Measurements from ENCODE around the gene SPSB2. TPM values are rescaled to one million over a fixed set of nuclear protein-coding genes. Genes with fewer than 3 reads are reported as not detected.

Gene SPSB2
- total and polyA plus RNA-seq, 12 donors, result 2.5 to 24.5 (median 16.0) TPM

DNA sequence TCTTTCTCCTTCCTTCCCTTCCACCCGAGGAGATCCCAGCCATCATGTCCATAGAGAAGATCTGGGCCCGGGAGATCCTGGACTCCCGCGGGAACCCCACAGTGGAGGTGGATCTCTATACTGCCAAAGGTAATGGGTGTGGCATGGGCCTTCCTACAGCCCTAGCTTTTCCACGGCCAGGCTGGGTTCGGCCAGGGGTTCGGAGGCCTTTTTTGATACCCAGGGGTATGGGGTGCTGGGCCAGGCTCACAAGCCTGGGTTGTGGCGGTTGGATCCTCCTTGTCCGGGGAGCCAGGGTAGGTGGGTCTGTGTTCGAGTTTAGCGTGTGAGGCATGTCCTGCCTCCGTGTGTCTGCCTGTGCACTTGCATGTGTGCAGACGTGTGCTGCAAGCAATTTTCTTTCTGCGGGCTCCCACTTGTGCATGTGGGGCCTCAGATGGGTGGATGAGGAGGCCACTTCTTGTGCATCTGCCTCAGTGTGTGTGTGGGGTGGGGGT is 42.7 kb upstream of the SPSB2 start:
- intact Hi-C loops (cut with DNase I), result no loop called here
- Histone ChIP-seq H3K9me3 (replicated peaks in 1 of 3) (no peaks in the 10 kb centered on the region), H3K36me3 (replicated peaks in 1 of 2) (peaks cover 0 to 5% of the 10 kb centered on the region in 2 donors), H3K27ac (no peak overlapping the region), H3K27me3 (no peaks in the 10 kb centered on the region), H3K4me3 (no peak overlapping the region), H3K4me1 (replicated peaks in 1 of 2) (peaks cover 6 to 12% of the 10 kb centered on the region in 2 donors)
- WGBS, 4 donors, result 81 to 86% (median 82%) methylated on average over 11 to 14 of the region's 14 CpGs
- DNase-seq, result no peak
- TF ChIP-seq, protein P1, sequence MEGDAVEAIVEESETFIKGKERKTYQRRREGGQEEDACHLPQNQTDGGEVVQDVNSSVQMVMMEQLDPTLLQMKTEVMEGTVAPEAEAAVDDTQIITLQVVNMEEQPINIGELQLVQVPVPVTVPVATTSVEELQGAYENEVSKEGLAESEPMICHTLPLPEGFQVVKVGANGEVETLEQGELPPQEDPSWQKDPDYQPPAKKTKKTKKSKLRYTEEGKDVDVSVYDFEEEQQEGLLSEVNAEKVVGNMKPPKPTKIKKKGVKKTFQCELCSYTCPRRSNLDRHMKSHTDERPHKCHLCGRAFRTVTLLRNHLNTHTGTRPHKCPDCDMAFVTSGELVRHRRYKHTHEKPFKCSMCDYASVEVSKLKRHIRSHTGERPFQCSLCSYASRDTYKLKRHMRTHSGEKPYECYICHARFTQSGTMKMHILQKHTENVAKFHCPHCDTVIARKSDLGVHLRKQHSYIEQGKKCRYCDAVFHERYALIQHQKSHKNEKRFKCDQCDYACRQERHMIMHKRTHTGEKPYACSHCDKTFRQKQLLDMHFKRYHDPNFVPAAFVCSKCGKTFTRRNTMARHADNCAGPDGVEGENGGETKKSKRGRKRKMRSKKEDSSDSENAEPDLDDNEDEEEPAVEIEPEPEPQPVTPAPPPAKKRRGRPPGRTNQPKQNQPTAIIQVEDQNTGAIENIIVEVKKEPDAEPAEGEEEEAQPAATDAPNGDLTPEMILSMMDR (IDR thresholded peaks at IDR 0.05), result no peak
- no peak for TF ChIP-seq POLR2A (IDR thresholded peaks at IDR 0.05)

DNA sequence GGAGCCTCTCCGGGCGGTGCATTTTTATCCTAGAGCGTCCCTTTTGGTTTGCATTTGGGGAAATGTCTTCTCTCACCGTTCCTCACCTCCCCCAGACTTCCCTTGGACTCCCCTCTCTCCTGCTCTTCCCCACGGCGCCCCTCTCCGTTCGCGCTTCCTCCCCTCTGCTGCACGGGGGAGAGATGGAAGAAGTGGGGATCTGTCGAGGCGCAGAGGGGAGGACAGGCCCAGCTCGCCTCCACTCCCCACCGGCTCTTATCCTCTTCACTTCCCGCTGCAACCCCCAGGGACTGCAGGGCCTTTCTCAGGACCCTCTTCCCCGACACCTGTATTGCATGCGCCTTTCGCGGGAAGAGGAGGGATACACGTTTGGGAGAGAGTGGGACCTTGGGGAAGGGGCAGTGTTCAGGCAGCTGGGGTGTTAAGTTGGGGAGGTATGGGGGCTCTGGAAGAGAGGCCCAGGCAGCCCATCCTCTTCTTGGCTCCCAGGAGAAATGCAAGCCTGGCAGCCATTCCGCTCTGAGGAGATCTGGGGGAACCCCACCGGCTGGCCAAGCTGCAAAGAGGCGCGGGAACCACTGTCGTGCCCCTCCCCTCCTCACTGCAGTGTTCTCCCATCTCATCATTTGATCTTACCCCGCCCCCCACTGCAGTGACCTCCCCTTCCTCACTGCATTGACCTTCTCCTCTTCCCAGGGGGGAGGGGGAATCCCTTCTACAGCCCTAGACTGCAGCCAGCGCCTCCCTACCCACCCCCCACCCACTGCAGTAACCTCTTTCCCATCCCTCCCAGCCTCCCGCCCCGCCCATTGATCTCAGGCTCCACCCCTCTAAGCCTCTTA is 42.1 kb upstream of the SPSB2 start:
- WGBS, 4 donors, result 27 to 40% (median 31%) methylated on average over 27 to 29 of the region's 29 CpGs
- intact Hi-C loops (cut with DNase I), result no loop called here
- TF ChIP-seq, protein P1 (IDR thresholded peaks at IDR 0.05), result no peak
- TF ChIP-seq POLR2A (IDR thresholded peaks at IDR 0.05), result no peak

DNA sequence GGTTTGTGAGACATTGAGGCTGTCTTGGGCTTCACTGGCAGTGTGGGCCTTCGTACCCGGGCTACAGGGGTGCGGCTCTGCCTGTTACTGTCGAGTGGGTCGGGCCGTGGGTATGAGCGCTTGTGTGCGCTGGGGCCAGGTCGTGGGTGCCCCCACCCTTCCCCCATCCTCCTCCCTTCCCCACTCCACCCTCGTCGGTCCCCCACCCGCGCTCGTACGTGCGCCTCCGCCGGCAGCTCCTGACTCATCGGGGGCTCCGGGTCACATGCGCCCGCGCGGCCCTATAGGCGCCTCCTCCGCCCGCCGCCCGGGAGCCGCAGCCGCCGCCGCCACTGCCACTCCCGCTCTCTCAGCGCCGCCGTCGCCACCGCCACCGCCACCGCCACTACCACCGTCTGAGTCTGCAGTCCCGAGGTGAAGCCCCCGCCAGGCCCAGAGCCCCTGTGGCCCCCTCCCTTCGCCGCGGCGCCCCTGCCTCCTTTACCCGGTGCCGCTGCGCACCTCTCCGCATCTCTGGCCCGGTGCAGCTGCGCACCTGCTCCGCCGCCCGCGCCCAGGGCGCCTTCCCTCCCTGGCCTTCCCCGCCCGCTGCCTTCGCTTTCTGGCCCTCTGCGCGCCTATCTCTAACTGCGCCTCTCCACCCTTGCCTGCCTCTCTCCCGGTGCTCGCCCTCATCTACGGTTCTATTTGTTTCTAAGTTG is 41.3 kb upstream of the SPSB2 start, which contains the start of gene ENO2:
TSS of gene ENO2 (plus strand) at position 335 of the 701 bp plus-strand sequence. CDS start 1,253 bp downstream, outside the sequence.
- Histone ChIP-seq H3K27ac (peak within 1 kb of the TSS in 3 of 5 donors; percentile 52 to 85 (median 76)), H3K9me3 (replicated peaks in 1 of 3) (no peaks in the 10 kb centered on the region), H3K27me3 (no peaks in the 10 kb centered on the region), H3K4me3 (peak within 1 kb of the TSS; percentile 24 to 69 (median 41)), H3K4me1 (replicated peaks in 1 of 2) (peaks cover 6 to 12% of the 10 kb centered on the region in 2 donors), H3K36me3 (replicated peaks in 1 of 2) (peaks cover 0 to 5% of the 10 kb centered on the region in 2 donors)
- intact Hi-C loops (cut with DNase I), result no loop called here
- TF ChIP-seq, protein P1 (IDR thresholded peaks at IDR 0.05), result no peak
- peak in 1 of 2 donors; percentile 52 for TF ChIP-seq POLR2A (IDR thresholded peaks at IDR 0.05)
- DNase-seq, result peak; percentile 68 to 90 (median 82)
- WGBS, 4 donors, result 0 to 1% (median 1%) methylated on average over 28 to 67 of the region's 68 CpGs

More for the DNA sequence above, 42.1 kb upstream of the SPSB2 start:
- Histone ChIP-seq H3K4me3 (peak overlapping the region; percentile 24 to 69 (median 41)), H3K9me3 (replicated peaks in 1 of 3) (no peaks in the 10 kb centered on the region), H3K4me1 (replicated peaks in 1 of 2) (peaks cover 6 to 12% of the 10 kb centered on the region in 2 donors), H3K36me3 (replicated peaks in 1 of 2) (peaks cover 0 to 5% of the 10 kb centered on the region in 2 donors), H3K27me3 (no peaks in the 10 kb centered on the region), H3K27ac (peak overlapping the region in 2 of 5 donors; percentile 76 to 85)
- DNase-seq, result peak in 1 of 7 donors; percentile 18

All from adrenal gland (tissue), 12 donors.